Esophagus muscularis mucosa (tissue), 4 donors: ENCODE results near the gene ZNF215. TPM values are rescaled to one million over a fixed set of nuclear protein-coding genes. Genes with fewer than 3 reads are reported as not detected.
"Not testable (repeated sequence)": the region's sequence is repeated elsewhere in the genome, so short reads cannot be mapped to it uniquely, and the experiment has no call there.

ENCODE experiments used
- DNase-seq: peaks from one replicate; pipeline ENCODE4 v3.0.0-alpha.2; 2017; ENCODE audit errors: extremely low spot score
- H3K27ac ChIP-seq, 4 donors: fragments of 200-600 bp; sonication (generic); replicated peaks in 1 of 4; 1 replicate in 3 of 4; 2 replicates in 1 of 4; pipeline ENCODE4 v1.5.1; 2016 to 2019; ENCODE audit warnings: mild to moderate bottlenecking in 1 of 4
- H3K27me3 ChIP-seq, 4 donors: fragments of 200-600 bp; sonication (generic); one replicate each; pipeline versions ENCODE4 v1.5.1 to v1.6.0; 2016 to 2019
- H3K36me3 ChIP-seq, 4 donors: fragments of 200-600 bp; sonication (generic); one replicate each; pipeline ENCODE4 v1.5.1; 2016 to 2019
- H3K4me1 ChIP-seq, 4 donors: fragments of 200-600 bp; sonication (generic); one replicate each; pipeline ENCODE4 v1.5.1; 2016 to 2019
- H3K4me3 ChIP-seq, 4 donors: fragments of 200-600 bp; sonication (generic); 1 replicate in 2 of 4; 2 replicates in 2 of 4; pipeline ENCODE4 v1.5.1; 2016 to 2019; ENCODE audit warnings: mild to moderate bottlenecking in 4 of 4, moderate library complexity in 1 of 4
- H3K9me3 ChIP-seq, 4 donors: fragments of 200-600 bp; sonication (generic); 1 replicate in 3 of 4; 2 replicates in 1 of 4; pipeline ENCODE4 v1.5.1; 2016 to 2019
- CTCF ChIP-seq, 3 experiments: fragments of 200-600 bp in 2 of 3; fragments of 450-650 bp in 1 of 3; sonication (generic) in 2 of 3; IDR thresholded peaks; one replicate each; pipeline ENCODE4 v1.5.1; 2017 to 2019; ENCODE audit warnings: antibody characterized with exemption in 3 of 3, mild to moderate bottlenecking in 2 of 3, moderate library complexity in 1 of 3
- EP300 ChIP-seq: sonication (generic); formaldehyde crosslinking; IDR thresholded peaks from one replicate; pipeline ENCODE4 v1.6.1; 2017; ENCODE audit warnings: antibody characterized with exemption
- POLR2A ChIP-seq: fragments of 450-650 bp; IDR thresholded peaks from one replicate; pipeline ENCODE4 v1.6.1; 2017; ENCODE audit warnings: antibody characterized with exemption, moderate library complexity, mild to moderate bottlenecking, low read depth
- POLR2AphosphoS5 ChIP-seq, 2 donors: sonication (generic); formaldehyde crosslinking; IDR thresholded peaks; one replicate each; pipeline ENCODE4 v1.6.1; 2017; ENCODE audit warnings: antibody characterized with exemption in 2 of 2
- WGBS: methylation state at CpG from one replicate; pipeline ENCODE4 v1.1.5; 2018; 5-methylcytosine and 5-hydroxymethylcytosine counted together
- intact Hi-C: fragments of 100-400 bp; cut with DNase I; formaldehyde crosslinking; loops from one replicate; pipeline ENCODE4 v1.15.1; 2023
- total RNA-seq, 4 donors: library from RNA; depleted of rRNA; stranded (reverse); fragments of >200 nt; gene quantifications; one replicate each; pipeline versions ENCODE4 v1.1.0 to v1.2.1, GENCODE V29; 2016

The ZNF215 gene
- total RNA-seq, 4 donors from 2014 or later = under 0.01 to 0.19 (median 0.17) TPM

GRCh38 chr11:6931146-6931713 lies 5.0 kb downstream of the ZNF215 start:
- intact Hi-C loops = no loop called here
- no peaks in the 10 kb centered on the region for H3K36me3 ChIP-seq
- 85% methylated on average over 3 of the region's 3 CpGs for WGBS
- H3K4me1 ChIP-seq = peaks cover 8 to 15% (median 15%) of the 10 kb centered on the region in 4 donors
- no peak overlapping the region for H3K27ac ChIP-seq
- no peaks in the 10 kb centered on the region for H3K9me3 ChIP-seq
- peaks cover 0 to 22% (median 0%) of the 10 kb centered on the region in 4 donors for H3K27me3 ChIP-seq
- no peak for TF ChIP-seq CTCF (IDR thresholded peaks at IDR 0.05)
- TF ChIP-seq POLR2A = no peak
- no peak for TF ChIP-seq EP300
- no peak for TF ChIP-seq POLR2AphosphoS5 (IDR thresholded peaks at IDR 0.05)
- no peak overlapping the region for H3K4me3 ChIP-seq
- DNase-seq = no peak

GRCh38 chr11:6932145-6932544 lies 5.9 kb downstream of the ZNF215 start:
- Histone ChIP-seq H3K27me3 (peaks cover 0 to 15% (median 0%) of the 10 kb centered on the region in 4 donors), H3K4me3 (no peak overlapping the region), H3K9me3 (no peaks in the 10 kb centered on the region), H3K36me3 (no peaks in the 10 kb centered on the region), H3K4me1 (peaks cover 4 to 6% (median 5%) of the 10 kb centered on the region in 4 donors), H3K27ac (no peak overlapping the region)
- intact Hi-C loops = no loop called here
- 84% methylated on average over 7 of the region's 7 CpGs for whole genome bisulfite sequencing
- no peak for TF ChIP-seq EP300
- TF ChIP-seq CTCF (IDR thresholded peaks at IDR 0.05) = no peak
- no peak for TF ChIP-seq POLR2AphosphoS5 (IDR thresholded peaks at IDR 0.05)
- TF ChIP-seq POLR2A = no peak
- no peak for DNase-seq

GRCh38 chr11:6941970-6942369 lies 15.7 kb downstream of the ZNF215 start:
- Histone ChIP-seq H3K4me3 (no peak overlapping the region), H3K36me3 (no peaks in the 10 kb centered on the region)
- intact Hi-C loops = no loop called here

GRCh38 chr11:6943131-6943530 lies 16.9 kb downstream of the ZNF215 start:
- H3K9me3 ChIP-seq = peaks cover 0 to 2% (median 0%) of the 10 kb centered on the region in 4 donors
- no peaks in the 10 kb centered on the region for H3K4me1 ChIP-seq
- H3K27me3 ChIP-seq = no peaks in the 10 kb centered on the region
- no peak for DNase-seq
- TF ChIP-seq CTCF (IDR thresholded peaks at IDR 0.05) = no peak
- TF ChIP-seq POLR2A = no peak
- TF ChIP-seq EP300 = no peak
- no peak for TF ChIP-seq POLR2AphosphoS5 (IDR thresholded peaks at IDR 0.05)
- intact Hi-C loops = no loop called here
- H3K27ac ChIP-seq = no peak overlapping the region
- no peak overlapping the region for H3K4me3 ChIP-seq
- 83% methylated on average over 3 of the region's 3 CpGs for WGBS
- H3K36me3 ChIP-seq = no peaks in the 10 kb centered on the region

More at GRCh38 chr11:6941970-6942369, 15.7 kb downstream of the ZNF215 start:
- Histone ChIP-seq H3K9me3 (no peaks in the 10 kb centered on the region), H3K4me1 (no peaks in the 10 kb centered on the region), H3K27ac (no peak overlapping the region), H3K27me3 (no peaks in the 10 kb centered on the region)
- no peak for DNase-seq
- no peak for TF ChIP-seq POLR2A
- TF ChIP-seq EP300 = no peak
- TF ChIP-seq CTCF (IDR thresholded peaks at IDR 0.05) = no peak
- no peak for TF ChIP-seq POLR2AphosphoS5 (IDR thresholded peaks at IDR 0.05)

GRCh38 chr11:6954248-6954647 lies 28.0 kb downstream of the ZNF215 start:
- H3K4me1 ChIP-seq, H3K27me3 ChIP-seq, intact Hi-C loops, H3K9me3 ChIP-seq, H3K27ac ChIP-seq, H3K4me3 ChIP-seq, H3K36me3 ChIP-seq, DNase-seq: not testable (repeated sequence)
- 90% methylated on average over 8 of the region's 10 CpGs for WGBS
